Midbrain (tissue), 1 donor: ENCODE data around the gene SUV39H2.
"Not testable (repeated sequence)": the region's sequence is repeated elsewhere in the genome, so short reads cannot be mapped to it uniquely, and the experiment has no call there.

Source experiments
- DNase-seq: peaks from one replicate; lab custom pipeline; 2025; lab: John Stamatoyannopoulos, UW

The SUV39H2 gene, protein sequence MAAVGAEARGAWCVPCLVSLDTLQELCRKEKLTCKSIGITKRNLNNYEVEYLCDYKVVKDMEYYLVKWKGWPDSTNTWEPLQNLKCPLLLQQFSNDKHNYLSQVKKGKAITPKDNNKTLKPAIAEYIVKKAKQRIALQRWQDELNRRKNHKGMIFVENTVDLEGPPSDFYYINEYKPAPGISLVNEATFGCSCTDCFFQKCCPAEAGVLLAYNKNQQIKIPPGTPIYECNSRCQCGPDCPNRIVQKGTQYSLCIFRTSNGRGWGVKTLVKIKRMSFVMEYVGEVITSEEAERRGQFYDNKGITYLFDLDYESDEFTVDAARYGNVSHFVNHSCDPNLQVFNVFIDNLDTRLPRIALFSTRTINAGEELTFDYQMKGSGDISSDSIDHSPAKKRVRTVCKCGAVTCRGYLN

DNA sequence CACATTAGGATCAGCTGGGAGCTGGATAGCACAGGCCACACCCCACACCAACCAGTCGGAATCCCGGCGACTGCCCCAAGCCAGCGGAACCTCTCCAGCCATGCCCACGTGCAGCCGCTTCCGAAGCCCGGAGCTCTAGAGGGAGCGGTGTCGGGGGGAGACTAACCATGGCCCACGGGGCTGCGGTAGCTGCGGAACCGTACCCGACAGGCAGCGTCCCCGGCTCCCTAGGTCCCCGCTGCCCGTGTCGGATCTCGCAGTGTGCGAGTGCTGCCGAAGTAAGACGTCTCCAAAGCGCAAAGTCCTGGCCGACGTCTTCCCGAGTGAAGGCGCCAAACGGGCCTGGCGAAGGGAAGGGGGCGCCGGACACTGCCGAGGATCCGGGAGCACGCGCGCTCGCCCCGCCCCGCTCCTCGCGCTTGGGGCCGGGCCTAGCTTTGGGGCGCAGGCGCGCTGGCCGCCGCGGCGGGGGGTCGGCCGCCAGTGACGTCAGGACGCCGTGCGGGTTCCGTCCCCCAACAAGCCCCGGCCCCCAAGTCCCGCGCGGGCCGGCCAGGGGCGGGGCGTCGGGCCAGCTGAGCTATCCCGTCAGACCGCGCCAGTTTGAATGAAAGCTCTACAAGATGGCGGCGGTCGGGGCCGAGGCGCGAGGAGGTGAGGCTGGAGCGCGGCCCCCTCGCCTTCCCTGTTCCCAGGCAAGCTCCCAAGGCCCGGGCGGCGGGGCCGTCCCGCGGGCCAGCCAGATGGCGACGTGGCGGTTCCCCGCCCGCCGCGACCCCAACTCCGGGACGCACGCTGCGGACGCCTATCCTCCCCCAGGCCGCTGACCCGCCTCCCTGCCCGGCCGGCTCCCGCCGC is at the start of gene SUV39H2:
Gene SUV39H2, plus strand, starts transcription at position 601 of the 858 bp plus-strand sequence. Its CDS starts 23 bp downstream, at position 624.
- DNase-seq: peak; percentile 96

DNA sequence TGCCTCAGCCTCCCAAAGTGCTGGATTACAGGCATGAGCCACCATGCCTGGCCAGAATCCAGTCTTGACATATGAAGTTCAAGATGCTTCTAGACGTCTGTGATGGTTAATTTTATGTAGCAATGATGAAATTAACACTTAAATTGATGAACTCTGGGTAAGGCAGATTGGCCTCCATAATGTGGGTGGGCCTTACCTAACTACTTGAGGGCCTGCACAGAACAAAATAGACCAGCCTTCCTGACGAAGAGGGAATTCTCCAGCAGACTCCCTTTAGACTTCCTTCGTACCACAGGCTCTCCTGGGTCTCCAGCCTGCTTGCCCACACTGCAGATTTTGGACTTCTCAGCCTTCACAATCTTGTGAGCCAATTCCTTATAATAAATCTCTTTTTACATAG is 45.6 kb upstream of the SUV39H2 start:
- DNase-seq: no peak

DNA sequence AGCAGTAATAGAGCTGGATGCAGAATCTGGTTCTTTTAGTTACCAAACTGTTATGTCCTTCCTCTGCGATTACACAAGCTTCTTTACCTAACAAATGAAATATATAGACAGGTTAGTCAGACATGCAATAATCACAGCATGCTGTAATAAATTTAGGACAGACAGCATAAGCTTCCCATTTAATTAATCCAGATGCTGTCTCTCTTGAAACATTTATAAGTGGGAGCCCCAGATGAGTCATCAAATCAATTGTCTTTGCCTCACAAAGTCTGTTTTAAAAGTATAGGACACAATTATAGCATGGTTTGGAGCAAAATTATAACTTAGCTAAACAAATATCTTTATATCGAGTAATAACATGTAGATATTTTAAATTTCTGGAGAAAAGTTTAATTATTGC is 42.5 kb upstream of the SUV39H2 start:
- no peak for DNase-seq

DNA sequence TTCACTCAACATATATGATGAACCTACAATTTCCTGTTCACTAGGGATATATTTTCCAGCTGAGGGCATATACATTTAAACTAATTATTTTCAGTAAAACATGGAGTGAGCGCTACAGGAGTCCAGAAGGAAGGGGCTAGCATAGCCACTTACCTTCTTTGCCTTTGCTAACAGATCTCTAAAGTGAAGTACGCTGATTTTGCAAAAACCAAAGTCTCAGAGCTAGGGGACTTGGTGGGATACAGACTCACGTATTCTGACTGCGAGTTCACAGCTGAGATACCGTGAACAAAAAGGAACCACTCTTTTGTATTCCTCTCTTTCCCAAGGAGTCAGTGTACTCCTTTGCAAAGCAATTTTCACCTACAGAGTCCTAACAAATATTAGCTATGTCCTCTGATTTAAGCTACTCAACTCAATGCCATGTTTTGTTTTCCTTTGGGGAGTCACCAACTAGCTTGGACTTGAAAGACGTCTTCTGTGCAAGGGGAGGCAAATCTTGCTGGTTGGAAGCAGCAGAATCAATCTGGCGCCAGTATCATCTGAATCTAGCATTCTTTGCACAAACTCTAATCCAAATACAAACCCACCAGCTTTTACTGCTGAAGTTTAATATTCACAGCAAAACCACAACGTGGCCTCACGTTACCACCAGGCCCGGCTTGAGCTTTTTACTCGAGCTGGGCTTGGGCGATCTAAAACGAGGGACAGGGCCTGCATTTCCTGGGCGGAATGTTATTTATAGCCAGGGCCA is 41.5 kb upstream of the SUV39H2 start:
- DNase-seq: peak; percentile 41

DNA sequence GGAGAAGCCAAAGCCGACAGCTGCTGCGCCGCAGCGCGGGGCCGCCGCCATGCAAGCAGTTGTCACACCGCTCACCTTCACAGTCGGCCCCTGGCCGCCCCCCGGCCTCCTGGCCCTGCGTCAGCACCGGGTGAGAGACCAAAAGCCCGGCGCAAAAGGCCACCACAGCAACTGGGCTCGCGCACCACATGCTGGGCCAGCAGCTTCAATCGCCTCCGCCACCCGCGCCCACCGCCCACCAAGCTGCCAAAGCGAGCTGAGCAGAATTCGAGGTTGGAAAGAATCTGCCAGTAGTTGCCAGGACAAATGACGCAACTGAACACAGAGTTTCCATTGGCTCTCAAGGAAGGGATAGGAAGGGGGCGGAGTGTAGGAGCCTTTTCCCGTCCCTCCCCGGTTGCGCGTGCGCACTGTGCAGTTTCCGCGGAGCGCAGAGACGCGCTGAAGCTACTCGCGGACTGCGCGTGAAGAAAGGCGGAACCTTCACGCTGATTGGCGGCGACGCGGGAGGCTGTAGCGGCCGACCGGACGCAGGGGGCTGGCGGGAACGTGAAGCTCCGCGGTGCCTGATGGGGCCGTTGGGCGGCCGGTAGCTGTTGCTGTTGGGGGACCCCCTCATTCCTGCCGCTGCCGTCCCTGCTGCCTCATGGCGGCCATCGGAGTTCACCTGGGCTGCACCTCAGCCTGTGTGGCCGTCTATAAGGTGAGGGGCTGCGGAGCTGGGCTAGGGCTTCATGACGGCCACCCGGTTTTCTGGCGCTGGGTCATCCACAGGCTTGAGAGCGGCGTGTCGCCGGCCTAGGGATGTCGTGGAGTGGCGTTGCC is 40.7 kb upstream of the SUV39H2 start, which contains the start of the genes CDNF, HSPA14 and MSANTD7:
Gene CDNF, minus strand, starts transcription at position 281 of the 825 bp plus-strand sequence. Its CDS starts 91 bp downstream, at position 190.
Gene HSPA14, plus strand, starts transcription at position 550 of the 825 bp plus-strand sequence. Its CDS starts 97 bp downstream, at position 647.
Gene MSANTD7, plus strand, starts transcription at position 550 of the 825 bp plus-strand sequence. CDS start 3,979 bp downstream, outside the sequence.
- DNase-seq: peak; percentile 100

DNA sequence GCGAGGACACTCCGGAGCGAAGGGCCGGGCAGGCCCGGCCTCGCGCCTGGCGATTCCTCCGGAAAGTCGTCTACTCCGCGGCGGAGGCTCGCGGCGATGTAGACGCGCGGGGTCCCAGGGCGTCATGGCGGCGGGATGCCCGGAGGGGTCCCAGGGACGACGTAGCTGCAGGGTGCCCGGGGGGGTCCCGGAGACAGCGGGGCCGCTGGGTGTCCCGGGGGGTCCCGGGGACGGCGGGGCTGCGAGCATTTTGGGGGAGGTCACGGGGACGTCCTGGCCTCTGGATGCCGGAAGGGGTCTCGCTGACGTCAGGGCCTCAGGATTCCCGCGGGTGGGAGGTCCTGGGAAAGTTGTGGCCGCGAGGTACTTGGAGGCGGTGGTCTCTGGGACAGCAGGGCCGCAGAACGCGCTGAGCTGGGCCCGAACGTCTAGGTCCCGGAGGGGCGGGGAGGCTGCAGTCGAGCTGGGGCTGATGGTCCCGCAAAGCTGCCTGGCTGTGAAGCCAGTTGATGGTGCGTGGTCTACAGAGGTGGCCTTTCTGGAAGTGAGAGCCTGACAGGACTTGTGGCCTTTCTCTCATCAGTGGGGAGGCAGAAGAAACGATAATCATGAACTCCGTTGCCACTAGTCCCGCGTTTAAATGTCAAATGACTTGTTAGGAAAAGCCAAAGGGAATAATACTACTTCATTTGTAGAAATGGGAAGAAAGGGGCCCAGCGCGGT is 39.9 kb upstream of the SUV39H2 start:
- no peak for DNase-seq

DNA sequence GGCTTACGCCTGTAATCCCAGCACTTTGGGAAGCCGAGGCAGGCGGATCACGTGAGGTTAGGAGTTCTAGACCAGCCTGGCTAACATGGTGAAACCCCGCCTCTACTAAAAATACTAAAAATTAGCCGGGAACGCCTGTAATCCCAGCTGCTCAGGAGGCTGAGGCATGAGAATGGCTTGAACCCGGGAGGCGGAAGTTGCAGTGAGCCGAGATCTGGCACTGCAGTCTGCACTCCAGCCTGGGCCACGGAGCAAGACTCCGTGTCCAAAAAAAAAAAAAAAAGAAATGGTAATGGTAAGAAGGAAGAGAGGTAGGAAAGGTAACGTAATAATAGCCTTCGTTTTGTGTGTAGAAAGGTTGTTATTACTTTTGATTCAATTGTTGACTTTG is 39.4 kb upstream of the SUV39H2 start:
- no peak for DNase-seq

DNA sequence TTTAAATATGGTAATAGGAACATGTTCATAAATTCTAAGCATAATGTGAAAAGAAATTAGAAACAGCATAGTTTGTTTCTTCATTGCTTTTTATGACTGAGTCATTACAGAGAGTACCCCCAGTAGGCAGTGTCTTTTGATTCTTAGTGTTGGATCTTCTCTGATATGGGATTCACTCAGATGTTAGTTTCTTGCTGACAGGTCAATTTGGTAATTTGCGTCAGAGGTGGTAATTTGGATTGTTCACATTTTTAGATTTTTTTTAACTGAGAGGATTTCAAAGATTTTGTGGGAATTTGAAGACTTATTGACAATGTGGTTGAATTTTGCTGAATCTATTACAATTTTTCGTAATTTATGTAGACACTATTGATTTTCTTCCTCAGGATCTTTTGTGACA is 38.5 kb upstream of the SUV39H2 start:
- no peak for DNase-seq

DNA sequence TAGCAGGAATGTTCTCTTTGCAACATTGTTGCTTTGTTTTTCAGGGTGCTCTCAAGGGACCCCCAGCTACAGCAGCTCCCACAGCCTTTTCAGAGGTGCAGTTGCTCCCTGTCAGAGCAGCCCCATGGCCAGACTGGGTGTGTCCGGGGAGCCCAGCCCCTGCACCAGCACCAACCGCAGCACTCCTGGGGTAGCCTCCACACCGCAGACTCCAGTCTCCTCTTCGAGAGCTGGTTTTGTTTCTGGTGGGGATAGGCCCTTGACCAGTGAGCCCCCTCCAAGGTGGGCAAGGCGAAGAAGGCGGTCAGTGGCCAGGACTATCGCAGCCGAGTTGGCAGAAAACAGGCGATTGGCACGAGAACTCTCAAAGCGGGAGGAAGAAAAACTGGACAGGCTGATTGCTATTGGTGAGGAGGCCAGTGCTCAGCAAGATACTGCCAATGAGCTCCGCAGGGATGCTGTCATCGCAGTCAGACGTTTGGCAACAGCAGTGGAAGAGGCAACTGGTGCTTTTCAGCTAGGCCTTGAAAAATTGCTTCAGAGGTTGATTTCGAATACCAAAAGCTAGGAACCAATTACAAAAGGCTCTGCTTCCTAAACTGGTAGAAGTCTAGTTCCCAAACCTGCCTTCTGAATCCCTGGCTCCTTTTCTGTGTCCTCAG is 35.2 kb upstream of the SUV39H2 start:
- DNase-seq: no peak

DNA sequence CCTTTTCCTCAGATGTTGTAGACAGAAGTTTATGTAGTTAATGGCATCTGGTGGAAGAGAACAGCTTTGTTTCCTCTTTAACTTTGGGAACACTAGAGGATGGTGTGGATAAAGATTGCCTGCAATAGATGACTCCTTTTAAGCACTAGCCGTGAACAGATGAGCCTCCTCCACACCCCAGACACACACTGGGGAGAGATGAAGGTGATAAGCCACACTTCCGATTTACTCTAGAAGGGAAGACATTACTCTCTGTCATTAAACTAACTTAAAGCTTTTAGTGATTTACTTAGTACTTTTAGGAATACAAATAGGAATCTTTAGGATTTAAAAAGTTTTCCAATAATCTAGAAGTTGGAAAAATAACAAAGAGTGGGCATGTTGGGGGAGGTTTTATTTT is 33.7 kb upstream of the SUV39H2 start:
- no peak for DNase-seq

DNA sequence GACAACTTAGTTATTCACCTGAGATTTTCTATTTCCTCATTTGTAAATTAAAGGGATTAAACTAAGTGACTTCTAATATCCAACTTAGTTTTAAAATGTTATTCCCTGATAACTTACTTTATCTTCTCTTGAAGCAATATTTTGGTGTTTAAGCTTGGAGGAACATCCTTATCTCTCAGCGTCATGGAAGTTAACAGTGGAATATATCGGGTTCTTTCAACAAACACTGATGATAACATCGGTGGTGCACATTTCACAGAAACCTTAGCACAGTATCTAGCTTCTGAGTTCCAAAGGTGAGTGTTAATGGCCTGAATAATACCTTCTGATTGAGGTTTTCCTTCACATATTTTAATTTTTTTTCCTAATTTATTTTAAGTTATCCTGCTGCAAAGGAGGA is 26.4 kb upstream of the SUV39H2 start:
- no peak for DNase-seq

DNA sequence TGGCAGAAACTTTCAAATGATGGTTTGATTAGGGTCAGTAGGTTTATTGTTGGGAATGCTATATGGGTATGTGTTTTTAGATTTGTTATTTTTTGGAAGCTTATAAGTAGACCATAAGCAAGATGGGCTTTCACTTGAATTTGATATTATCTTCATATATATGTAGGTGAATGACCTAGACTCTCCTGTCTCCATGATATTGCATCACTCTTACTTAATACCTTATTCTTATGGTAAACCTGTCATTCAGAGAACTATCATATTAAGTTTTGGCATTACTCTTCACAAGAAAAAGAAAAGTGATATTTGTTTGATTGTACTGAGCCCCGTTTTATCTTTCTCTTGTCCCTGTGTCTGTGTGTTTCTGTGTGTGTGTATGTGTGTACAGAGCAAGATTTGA is 23.2 kb upstream of the SUV39H2 start:
- DNase-seq: no peak

DNA sequence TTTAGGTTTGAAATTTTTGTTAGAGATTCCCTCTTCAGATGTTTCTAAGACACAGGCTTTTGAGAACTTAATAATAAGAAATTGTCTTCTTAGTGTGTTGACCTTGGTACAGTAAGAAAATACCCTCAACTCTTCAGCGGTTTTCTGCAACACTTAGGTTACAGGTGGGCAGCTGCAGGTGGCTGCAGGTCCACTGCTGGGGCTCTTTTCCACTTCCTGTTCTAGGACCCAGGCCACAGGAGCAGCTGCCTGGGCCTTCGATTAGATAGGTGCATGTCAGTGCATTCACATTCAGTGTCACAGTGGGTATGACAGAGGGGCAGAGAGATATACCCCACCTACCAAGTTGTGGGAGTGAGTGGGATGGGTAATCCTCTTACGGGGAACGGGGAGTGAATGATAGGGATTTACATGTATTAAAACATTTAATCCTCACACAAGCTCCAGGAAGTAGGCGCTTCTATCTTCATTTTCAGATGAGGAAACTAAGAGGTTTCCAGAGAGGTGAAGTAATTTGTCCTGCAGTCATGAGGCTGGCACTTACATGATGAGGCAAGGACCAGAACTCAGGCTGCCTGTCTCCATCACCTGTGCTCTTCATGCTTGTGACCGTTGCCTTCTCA is 20.2 kb upstream of the SUV39H2 start:
- DNase-seq: no peak

DNA sequence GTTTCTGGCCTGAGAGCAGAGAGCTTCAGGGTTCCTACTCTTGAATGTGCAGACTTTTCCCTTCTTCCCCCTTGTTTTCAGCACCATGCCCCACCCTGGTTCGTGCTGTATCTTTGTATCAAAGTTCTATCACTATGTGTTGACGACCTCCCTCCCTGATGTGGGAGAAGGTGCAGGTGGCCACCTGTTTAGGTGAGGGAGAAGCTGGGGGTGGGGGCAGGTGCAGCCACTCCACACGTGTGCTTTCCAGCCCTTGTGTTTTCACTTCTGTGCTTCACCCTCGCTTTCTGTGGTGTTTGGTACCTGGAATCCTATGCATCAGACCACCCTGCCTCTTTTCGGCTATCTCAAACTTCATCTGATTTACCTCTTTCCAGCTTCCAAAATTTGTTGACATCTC is 19.6 kb upstream of the SUV39H2 start:
- no peak for DNase-seq

DNA sequence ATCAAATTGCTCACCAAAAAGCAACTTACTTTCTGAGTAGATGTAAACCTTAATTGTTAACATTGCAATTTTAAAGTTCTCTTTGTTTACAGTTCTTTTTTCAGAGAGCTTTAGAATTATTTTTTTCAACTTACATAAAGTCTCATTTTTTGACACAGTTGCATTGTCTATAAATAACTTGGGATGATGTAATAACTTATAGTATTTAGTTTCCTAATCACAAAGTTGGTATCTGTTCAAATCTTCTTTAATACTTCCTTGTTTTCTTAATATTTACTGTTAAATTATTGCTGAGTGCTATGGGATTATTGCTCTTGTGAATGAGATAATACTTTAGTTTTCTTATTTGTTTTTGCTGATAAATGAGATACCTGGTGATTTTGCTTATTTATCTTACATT is 18.9 kb upstream of the SUV39H2 start:
- DNase-seq: no peak

DNA sequence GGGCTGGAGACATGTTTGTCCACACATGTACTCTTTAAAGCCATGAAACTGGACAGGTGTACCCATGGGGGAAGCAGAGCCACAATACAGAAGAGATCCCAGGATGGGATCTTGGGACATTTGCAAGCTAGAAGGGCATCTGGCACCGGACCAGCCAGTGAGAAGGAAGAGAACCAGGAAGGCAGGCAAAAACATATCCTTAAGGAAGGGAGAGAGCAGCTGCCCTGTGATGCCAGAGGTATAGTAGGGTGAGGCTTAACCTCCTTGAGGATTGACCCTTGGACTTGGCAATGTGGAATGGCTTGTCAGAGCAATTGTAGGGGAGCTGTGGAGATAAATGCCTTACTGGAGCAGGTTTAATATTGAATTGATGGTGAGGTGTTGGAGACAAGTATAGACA is 17.9 kb upstream of the SUV39H2 start:
- no peak for DNase-seq

DNA sequence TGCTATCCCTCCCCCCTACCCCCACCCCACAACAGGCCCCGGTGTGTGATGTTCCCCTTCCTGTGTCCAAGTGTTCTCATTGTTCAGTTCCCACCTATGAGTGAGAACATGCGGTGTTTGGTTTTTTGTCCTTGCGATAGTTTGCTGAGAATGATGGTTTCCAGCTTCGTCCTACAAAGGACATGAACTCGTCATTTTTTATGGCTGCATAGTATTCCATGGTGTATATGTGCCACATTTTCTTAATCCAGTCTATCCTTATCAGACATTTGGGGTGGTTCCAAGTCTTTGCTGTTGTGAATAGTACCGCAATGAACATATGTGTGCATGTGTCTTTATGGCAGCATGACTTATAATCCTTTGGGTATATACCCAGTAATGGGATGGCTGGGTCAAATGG is 14.2 kb upstream of the SUV39H2 start:
- DNase-seq: not testable (repeated sequence)

DNA sequence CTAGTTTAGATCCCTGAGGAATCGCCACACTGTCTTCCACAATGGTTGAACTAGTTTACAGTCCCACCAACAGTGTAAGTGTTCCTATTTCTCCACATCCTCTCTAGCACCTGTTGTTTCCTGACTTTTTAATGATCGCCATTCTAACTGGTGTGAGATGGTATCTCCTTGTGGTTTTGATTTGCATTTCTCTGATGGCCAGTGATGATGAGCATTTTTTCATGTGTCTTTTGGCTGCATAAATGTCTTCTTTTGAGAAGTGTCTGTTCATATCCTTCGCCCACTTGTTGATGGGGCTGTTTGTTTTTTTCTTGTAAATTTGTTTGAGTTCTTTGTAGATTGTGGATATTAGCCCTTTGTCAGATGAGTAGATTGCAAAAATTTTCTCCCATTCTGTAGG is 13.8 kb upstream of the SUV39H2 start:
- DNase-seq: not testable (repeated sequence)

DNA sequence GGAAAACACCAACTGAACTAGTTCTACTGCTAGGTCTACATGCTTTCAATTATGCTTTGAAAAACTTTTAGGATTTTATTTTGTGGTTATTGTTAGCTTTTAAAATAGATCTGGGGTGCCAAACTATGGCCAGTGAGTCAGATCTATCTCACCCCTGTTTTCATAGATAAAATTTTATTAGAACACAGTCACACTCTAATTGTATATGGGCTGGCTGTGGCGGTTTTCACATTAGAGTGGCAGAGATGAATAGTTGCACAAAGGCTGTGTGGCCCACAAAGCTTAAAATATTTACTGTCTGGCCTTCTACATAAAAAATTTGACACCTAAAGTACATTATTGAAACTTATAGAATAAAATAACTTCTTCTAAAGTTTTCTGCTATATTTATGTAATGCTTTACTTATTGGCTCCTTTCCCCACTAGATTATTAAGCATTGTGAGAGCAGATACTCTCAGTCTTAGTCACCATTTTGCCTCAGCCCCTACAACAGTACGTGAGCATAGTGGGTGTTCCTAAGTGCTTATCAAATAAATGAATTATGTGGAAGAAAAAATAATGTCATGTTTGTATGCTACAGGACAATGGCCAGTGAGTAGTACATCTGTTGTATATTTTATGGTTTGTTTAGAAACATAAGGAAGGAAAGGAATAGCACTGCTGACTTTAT is 5.4 kb upstream of the SUV39H2 start:
- no peak for DNase-seq
